NCI-H146 (cell line): ENCODE measurements around the gene SAAL1.
A peak's percentile ranks its signal among the peaks of the same experiment; 100 is the strongest.

Experiments
- DNase-seq: peaks from one replicate; lab custom pipeline; 2025; lab: John Stamatoyannopoulos, UW

Gene SAAL1

DNA sequence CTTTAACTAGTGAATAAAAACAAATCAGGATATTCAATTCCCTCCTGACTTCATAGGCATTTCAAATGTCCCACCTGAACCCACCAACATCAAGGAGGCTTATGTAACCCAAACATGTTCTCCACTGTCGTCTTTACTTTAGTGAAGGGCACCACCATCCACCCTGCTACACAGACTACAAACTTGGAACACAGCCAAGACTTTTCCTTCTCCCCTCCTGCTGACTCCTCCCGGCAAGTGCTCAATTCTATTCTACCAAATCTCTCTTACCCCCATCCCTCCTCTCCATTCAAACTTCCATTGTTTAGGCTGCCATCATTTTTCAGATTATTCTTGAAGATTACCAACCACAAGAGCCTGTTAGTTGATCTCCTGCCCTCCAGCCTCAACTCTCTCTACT, 24.3 kb downstream of the SAAL1 start:
- no peak for DNase-seq

DNA sequence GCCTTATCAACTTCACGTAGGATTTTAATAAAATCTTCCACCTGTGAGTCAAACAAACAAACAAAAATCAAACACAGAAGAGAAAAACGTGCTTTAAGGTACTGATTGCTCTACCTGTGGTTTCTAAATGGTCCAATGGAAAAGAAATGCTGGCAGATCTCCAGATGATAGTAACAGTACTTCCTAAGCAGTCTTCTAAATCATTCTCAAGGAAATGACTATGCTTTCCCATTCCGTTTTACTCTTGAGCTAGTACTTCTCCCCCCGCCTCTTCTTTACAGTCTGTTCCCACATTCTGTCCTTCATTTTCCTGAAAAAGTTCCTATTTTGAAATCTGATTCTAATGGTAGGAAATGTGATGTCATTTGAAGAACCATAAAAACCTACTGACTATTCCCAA, 25.4 kb downstream of the SAAL1 start:
- DNase-seq, result no peak

DNA sequence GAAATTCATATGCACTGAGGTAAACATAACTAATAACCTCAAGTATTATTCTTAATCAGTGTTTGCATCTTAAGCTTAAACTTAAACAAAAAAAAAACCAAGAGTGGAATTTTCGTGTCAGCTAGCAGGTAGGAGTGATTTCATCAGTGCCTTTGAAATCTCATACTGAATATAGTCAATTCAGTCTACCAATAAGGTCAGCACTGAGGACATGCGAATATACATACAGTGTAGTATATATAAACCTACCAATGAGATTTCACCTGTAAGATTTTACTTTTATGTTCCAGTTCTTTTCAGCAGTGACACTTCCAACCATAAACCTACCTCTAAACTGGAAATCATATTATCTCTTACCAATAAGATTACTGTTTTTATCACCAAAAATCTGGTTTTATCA, 27.0 kb downstream of the SAAL1 start:
- no peak for DNase-seq

DNA sequence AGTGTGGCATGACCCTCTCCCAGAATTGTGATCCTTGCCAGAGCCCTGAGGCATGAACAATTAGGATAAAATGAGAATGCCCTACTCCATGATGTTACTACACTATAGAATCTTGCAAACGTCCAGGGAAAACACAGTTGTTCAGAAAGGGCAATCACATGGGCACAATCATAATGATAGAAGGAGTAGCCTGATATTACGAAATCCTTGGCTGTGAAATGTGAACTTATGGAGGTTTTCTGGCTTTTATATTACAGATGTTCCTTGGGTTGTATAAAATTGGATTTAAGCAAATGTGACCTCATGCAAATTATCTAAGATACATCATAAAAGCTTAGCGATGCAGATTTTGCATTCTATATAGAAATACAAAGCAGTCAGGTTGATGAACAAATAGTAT, 30.4 kb downstream of the SAAL1 start:
- no peak for DNase-seq

DNA sequence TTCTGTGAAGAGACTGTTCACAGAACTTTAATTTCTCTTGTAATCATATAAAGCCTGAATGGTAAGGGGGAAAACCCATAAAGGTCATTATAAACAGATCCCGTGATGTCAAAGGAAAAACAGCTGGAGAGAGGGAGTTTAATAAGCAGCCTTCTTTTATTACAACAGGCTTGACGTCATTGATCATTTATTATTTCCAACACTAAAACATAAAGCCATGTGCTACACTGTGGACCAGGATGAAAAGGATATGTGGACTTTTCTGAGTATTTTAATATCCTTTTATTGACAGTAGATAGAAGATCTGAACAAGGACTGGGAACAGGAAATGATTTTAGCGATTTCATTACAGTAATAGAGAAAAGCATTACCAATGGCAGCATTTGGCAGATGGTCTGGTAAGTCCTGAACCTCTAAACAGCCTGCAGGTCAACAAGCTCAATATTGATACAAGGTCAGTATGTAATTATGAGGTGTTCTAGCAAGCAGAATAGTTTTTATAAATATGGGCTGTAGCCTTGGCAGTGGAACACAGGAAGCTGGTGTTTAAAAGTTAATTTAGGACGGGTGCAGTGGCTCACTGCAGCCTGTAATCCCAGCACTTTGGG, 34.7 kb downstream of the SAAL1 start:
- peak; percentile 66 for DNase-seq

DNA sequence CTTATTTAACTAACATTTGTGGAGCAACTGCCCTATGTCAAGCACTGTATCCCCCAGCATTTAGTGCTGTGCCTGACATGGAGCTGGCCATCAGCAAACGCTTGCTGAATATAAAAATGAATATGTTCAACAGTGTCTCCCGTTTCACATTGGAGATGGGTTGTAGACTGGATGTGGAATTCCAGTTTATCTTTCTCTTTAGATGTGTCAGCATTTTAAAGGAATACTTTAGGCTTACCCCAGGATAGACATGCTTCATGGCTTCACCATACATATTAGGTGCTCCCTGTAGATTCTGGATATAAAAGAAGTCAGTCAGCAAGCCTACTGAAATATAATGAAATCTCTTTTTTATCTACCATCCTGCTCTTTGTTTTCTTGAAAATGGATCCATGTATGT, 38.5 kb downstream of the SAAL1 start:
- DNase-seq, result no peak

DNA sequence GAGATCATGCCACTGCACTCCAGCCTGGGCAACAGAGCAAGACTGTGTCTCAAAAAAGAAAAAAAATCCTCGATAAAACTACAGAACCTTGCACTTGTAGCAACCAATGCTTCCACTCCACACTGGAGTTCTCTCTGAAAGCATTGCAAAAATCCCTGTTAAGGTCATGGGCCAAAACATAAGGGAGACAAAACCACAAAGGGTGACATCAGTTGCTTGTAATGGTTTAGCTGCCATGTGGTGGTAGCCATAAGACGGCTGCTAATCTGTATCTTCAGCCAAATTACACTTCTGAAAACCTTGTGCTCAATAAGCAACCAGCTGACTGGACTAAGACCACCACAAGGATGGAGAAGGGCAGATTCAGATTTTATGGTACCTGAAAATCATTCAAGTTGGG, 39.3 kb downstream of the SAAL1 start:
- no peak for DNase-seq

DNA sequence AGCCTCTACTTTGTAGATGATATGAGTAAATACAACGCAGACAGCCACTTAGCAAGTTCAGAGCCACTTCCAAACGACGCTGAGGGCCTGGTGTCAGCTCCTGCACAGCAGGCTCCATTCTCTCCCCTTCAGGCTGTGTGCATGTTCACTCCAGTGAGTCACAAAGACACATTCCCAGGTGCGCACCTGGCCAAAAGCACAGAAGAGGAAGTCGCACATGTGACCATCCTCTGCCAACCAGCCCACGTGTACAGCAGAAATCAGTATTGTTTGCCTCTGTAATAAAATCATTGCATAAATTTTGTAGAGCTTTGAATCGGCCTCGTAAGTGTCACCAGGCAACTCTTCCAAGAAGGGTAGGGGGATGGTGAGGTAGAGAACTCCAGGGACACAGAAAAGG, 40.3 kb downstream of the SAAL1 start:
- DNase-seq, result peak; percentile 90

DNA sequence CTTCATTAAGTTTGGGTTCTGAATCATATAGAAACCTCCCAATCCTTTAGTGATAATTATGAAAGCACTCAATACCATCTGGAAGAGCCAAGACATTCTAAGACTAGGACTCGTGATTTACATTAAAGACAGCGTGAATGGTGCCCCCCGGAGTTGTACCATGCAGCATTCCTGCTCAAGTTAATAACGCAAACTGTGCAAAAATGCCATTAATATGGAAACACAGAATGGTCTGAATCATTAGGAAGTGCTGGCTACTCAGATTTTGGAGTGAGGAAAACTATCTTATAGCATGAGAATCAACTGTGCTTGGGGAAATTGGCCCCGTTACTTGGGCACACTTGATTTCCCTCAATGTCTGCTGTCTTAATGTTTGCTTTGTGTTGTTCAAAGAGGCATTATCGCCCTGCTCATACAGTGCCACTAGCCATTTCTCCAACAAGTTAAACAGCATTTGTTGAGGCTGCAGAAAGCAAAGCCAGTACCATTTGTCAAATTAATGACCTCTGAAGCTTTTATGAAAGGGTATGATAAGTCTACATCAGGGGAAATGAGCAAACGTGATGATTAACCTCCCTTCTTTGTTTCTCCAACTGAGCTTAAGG, 41.3 kb downstream of the SAAL1 start:
- peak; percentile 58 for DNase-seq

DNA sequence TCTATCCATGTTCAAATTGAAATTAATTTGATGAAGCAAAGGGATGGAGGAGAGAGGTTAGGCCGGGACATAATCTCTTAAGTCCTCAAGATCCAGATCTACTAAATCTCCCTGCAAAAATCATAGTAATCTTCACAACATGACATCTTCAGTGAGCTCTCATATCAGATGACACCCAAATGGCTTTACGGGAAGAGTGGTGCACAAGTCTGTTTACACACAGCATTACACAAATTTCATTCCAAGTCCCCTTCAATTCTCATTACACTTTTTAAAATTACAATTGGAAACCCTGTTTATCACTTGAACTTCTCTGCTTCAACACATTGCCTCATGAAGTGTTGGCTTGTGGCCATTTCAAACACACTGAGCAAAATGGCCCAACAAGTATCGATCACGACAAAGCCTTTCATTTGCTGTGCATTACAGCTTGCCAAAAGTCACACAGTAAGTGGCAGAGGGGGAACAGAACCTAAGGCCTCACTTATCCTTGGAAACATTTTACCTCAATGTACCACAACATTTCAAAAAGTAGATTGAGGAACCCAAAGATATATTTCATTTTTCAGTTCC, 41.9 kb downstream of the SAAL1 start:
- DNase-seq, result peak; percentile 47

DNA sequence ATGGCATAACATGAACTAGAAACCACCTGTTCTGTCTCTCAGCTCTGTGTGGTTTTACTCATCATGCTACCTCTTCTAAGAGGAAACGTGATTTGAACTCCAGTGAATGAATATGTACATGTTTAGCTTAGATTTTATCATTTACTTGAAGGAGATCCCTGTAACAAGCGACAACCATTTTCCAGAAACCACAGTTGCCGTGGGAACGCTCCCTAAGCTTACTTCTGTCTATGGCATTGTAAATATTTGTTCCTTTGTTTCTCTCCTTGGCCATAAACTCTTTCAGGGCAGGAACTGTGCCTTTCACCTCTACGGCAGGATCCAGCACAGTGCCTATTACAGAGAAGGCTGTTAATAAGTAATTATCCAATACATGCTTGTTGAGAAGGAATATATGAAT, 42.8 kb downstream of the SAAL1 start:
- peak; percentile 17 for DNase-seq

DNA sequence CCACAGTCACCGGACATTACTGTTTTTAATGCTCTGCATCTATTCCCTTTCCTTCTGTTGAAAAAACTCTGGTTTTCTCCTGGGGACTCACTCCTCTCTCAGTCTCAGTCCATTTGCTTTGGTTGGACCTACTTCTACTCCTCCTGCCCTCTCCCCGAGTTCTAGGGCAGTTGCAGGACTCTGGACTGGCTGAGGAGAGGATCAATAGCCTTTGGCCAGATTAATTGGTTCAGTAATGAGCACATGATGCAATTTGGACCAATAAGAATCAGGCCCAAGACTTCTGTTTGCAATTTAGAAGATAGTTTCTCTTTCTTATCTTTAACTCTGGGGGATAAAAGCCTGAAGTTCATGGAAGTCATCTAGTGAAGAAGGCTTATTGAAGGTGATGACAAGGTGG, 44.5 kb downstream of the SAAL1 start:
- no peak for DNase-seq

DNA sequence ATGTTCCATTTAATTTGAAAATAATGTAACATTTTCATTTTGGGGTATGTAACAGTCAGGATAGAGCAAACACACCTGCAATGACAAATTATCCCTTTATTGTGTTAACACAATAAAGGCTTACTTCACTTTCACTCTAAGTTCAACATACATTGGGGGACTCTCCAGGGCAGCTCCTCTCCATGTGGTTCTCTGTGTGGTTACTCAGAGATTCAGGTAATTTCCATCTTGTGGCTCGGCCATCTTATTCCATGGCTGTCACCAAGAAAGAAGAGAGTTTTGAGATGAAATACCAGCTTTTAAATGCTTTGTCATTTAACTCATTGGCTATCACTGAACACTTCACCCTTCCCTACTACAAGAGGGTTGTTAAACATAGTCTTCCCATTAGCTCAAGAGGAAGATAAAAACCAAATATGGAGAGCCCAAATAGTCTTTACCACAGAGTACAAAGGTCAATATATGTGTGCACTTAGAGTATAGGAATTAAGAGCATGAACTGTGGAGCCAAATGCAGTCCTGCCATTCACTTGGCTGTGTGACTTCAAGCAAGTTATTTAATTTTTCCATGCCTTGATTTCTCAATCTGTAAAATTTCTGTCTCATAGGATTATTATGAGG, 49.2 kb downstream of the SAAL1 start:
- DNase-seq, result peak; percentile 53

DNA sequence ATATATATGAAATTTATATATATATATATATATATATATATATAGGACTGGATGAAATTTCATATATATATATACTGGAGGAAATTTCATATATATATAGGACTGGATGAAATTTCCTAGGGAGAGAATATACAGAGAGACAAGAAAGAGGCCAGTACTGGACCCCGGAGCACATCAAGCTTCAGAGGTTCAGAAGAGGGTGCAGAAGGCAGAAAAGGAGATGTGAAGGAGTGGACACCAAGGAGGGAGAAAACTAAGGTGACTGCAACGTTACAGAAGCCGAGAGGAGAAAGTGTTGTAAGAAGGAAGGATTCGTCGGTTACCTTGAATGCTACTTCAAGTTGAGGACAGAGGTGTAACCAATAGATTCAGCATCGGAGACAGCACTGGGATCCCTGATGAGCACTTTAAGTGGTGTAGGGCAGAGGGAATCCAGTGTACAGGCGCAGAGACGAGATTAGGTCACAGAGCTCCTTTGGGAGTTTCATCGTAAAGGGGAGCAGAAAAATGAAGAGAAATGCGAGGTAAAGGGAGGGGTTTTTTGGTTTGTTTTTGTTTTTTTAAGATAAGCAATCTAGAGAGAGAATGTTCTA, 51.3 kb downstream of the SAAL1 start:
- no peak for DNase-seq

DNA sequence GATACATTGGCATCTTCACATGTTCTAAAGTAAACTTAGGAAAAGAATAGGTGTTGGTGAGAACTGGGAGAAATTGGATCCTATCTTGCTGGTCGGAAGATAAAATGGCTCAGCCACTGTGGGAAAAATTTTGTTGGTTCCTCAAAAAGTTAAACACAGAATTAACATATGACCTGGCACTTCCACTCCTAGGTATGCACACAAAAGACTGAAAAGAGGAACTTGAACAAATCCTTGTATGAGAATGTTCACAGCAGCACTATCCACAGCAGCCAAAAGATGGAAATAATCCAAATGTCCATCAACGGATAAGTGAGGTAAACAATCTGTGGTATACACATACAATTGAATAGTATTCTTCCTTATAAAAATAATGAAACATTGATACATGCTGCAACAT, 55.0 kb downstream of the SAAL1 start:
- no peak for DNase-seq

DNA sequence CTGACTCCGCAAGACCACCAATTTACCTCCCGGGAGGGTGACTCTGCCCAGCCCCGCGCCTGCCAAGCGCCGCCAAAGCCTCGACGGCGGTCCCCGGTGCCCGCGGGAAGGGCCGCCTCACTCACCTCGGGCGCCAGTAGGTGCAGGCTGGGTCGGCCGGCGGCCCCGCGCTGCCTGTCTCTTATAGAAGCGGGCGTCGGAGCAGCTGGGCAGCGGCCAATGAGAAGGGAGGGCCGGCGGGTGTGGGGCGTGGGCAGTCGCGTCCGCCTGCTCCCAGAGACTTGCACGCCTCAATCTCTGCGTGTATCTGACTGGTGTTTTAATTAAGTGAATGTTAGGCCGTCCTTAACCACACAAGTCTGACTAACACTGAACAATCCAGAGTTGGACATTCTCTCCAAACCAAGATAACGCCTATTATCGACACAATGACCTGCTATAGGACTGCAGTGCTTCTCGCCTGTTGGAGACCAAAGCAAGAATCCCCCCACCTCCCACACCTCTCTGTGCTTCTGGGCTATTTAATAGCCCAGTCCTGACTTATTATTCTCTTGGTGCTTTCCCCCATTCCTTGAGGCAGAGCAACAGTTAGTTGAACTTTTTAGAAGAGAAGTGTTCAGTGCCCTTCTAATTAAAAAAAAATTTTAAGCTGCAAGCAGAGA, 59.6 kb downstream of the SAAL1 start, which contains the start of gene TPH1:
TPH1 (minus strand) TSS at position 154 of the 662 bp plus-strand sequence. CDS start 5,507 bp downstream, outside the sequence.
- DNase-seq, result peak; percentile 77

DNA sequence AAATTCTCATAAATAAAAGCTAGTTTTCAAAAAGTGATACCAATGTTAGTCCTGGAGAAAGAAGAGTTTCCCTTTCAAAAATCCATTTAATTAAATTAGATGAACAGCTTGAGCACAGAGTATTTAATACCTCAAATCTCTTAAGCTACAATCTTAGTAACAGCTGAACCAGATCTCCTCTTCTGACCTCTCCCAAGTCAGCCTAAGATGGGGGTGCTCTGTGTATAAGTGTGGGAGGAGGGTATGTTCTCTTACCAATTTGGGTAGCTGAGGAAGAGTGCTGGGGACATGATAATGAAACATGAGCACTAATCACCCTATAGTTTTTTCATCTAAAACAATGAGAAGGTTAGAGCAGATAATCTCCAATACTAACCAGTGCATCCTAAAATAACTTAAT, 69.4 kb downstream of the SAAL1 start:
- DNase-seq, result no peak
